ENCODE data around the gene CIB4. TPM values are rescaled to one million over a fixed set of nuclear protein-coding genes. Genes with fewer than 3 reads are reported as not detected.

CIB4 gene
- total and polyA plus RNA-seq, 7 donors, result not detected

DNA sequence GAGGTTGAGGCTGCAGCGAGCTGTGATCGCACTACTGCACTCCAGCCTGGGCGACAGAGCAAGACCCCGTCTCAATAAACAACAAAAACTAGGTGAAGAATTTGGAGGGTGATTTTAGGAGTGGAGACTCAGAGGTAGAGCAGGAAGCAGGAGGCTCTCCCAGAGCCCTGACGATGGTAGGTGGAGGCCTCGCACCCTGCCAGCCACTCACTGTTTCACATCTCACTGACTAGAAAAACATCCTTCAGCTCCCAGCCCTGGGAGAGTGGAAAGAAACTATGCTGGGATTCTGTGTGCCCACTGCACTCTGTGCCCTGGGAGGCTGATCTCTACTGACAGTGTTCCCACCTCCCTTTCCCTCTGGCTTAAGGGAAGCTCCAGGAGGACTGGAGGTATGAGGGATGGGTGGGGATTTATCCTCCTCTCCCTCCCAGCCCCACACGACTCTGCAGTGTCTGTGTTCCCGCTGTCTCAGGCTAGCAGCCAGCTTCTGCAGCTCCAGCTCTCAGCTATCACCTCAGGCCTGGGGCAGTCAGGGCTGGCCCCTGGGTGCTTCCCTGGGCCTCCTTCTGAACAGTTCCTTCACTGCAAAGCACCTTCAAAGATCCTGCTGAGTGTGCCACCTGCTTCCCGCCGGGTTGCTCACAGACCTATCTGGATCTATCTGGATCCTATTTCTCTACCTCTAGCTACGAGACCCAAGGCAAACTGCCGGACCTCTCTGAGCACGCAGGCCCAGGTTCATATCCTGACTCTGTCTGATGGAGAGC is 9.6 kb downstream of the CIB4 start:
- Histone ChIP-seq H3K4me3 (no peak overlapping the region), H3K27ac (no peak overlapping the region), H3K36me3 (no peaks in the 10 kb centered on the region), H3K9me3 (no peaks in the 10 kb centered on the region), H3K27me3 (no peaks in the 10 kb centered on the region), H3K4me1 (no peaks in the 10 kb centered on the region)
- WGBS, 2 donors, result 88 to 92% methylated on average over 13 of the region's 13 CpGs
- no peak for DNase-seq
- intact Hi-C loops (cut with DNase I), result no loop called here
- TF ChIP-seq, protein P1, sequence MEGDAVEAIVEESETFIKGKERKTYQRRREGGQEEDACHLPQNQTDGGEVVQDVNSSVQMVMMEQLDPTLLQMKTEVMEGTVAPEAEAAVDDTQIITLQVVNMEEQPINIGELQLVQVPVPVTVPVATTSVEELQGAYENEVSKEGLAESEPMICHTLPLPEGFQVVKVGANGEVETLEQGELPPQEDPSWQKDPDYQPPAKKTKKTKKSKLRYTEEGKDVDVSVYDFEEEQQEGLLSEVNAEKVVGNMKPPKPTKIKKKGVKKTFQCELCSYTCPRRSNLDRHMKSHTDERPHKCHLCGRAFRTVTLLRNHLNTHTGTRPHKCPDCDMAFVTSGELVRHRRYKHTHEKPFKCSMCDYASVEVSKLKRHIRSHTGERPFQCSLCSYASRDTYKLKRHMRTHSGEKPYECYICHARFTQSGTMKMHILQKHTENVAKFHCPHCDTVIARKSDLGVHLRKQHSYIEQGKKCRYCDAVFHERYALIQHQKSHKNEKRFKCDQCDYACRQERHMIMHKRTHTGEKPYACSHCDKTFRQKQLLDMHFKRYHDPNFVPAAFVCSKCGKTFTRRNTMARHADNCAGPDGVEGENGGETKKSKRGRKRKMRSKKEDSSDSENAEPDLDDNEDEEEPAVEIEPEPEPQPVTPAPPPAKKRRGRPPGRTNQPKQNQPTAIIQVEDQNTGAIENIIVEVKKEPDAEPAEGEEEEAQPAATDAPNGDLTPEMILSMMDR (IDR thresholded peaks at IDR 0.05), result no peak
- TF ChIP-seq POLR2AphosphoS5 (IDR thresholded peaks at IDR 0.05), result no peak
- no peak for TF ChIP-seq POLR2A (IDR thresholded peaks at IDR 0.05)
- no peak for TF ChIP-seq EP300 (IDR thresholded peaks at IDR 0.05)

DNA sequence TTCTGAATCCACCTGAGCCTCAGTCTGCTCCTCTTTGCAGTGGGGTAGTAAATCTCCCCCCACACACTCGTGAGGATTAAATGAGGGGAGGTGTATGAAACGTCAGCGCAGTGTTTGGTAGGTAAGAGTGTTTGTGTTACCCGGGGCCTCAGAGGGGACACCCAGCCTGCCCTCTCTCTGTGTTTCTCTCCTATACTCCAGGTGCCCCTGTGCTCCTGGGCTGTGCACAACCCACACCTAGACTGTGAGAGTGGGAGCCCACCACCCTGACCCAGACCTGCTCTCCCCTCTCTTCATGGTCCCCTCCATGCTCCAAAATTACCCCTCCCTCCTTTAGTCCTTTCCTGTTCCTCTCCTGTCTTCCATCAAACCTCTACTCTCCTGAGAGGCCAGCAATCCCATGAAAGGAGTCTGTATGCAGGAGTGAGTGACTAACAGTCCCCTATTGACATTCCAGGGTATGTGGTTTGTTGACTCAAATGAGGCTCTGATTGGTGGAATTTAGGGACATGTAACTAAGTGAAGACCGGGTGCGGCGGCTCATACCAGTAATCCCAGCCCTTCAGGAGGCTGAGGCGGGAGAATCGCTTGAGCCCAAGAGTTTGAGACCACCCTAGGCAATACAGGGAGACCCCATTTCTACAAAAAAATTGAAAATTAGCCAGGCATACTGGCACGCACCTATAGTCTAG is 10.4 kb downstream of the CIB4 start:
- Histone ChIP-seq H3K27ac (no peak overlapping the region), H3K27me3 (no peaks in the 10 kb centered on the region), H3K4me3 (no peak overlapping the region), H3K9me3 (no peaks in the 10 kb centered on the region), H3K36me3 (no peaks in the 10 kb centered on the region), H3K4me1 (no peaks in the 10 kb centered on the region)
- WGBS, 2 donors, result 69 to 75% methylated on average over 10 of the region's 10 CpGs
- intact Hi-C loops (cut with DNase I), result no loop called here
- TF ChIP-seq POLR2A (IDR thresholded peaks at IDR 0.05) (no peak), POLR2AphosphoS5 (IDR thresholded peaks at IDR 0.05) (no peak), EP300 (IDR thresholded peaks at IDR 0.05) (no peak)
- TF ChIP-seq, protein P1 (IDR thresholded peaks at IDR 0.05), result no peak
- DNase-seq, result no peak

DNA sequence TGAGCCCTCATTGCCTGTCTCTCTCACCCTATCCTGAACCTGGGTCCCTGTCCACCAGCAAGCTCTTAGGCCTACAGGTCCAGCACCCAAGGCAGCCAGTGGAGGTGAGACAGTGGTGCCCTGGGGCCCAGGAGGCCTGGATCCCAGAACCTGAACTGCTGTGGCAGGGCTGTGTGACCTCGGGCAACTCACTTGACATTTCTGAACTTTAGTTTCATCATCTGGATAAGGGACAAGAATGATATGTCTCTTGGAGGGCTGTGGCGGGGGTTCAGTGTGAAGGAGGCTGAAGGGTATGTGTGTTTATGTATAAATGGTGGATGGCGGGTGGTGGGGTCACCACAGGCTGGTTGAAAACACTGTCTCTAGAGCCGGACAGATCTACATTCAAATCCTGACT is 10.9 kb downstream of the CIB4 start:
- no peaks in the 10 kb centered on the region for H3K27me3 ChIP-seq
- H3K36me3 ChIP-seq, result no peaks in the 10 kb centered on the region
- 84 to 90% methylated on average over 4 of the region's 4 CpGs for WGBS, 2 donors
- no peak overlapping the region for H3K4me3 ChIP-seq
- no peaks in the 10 kb centered on the region for H3K4me1 ChIP-seq
- TF ChIP-seq POLR2AphosphoS5 (IDR thresholded peaks at IDR 0.05) (no peak), EP300 (IDR thresholded peaks at IDR 0.05) (no peak), POLR2A (IDR thresholded peaks at IDR 0.05) (no peak)
- TF ChIP-seq, protein P1 (IDR thresholded peaks at IDR 0.05), result no peak
- no peaks in the 10 kb centered on the region for H3K9me3 ChIP-seq
- no peak overlapping the region for H3K27ac ChIP-seq
- DNase-seq, result no peak
- intact Hi-C loops (cut with DNase I), result no loop called here

DNA sequence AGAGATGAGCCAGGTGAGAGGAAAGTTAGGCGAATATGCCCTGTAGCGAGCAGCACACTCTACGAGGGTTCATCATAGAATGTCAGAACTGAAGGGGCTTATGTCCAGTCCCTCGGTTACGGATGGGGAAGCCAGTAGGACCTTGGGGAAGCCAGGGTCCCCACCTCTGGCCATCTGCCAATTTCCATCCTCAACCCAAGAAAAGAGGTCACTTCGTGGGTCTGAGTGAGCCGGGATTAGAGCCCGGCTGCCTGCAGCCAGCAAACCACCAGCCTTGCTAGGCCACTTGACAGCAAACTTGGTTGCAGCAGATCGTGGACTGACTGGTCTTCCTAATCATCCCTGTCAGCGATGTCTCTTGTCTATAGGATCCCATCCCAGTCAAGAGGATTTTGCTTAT is 11.4 kb downstream of the CIB4 start:
- H3K4me3 ChIP-seq, result no peak overlapping the region
- no peaks in the 10 kb centered on the region for H3K4me1 ChIP-seq
- no peaks in the 10 kb centered on the region for H3K9me3 ChIP-seq
- H3K27ac ChIP-seq, result no peak overlapping the region
- WGBS, 2 donors, result 82 to 89% methylated on average over 10 of the region's 10 CpGs
- no peaks in the 10 kb centered on the region for H3K27me3 ChIP-seq
- DNase-seq, result no peak
- intact Hi-C loops (cut with DNase I), result no loop called here
- TF ChIP-seq POLR2A (IDR thresholded peaks at IDR 0.05) (no peak), EP300 (IDR thresholded peaks at IDR 0.05) (no peak), POLR2AphosphoS5 (IDR thresholded peaks at IDR 0.05) (no peak)
- TF ChIP-seq, protein P1 (IDR thresholded peaks at IDR 0.05), result no peak
- no peaks in the 10 kb centered on the region for H3K36me3 ChIP-seq

All from sigmoid colon (tissue), 7 donors.